ENCODE data around the gene PRKCA.

- no peak for TF ChIP-seq CTCF (IDR thresholded peaks at IDR 0.05)
- no peak for TF ChIP-seq ZFX (IDR thresholded peaks at IDR 0.05; ENCODE audit: borderline replicate concordance)
Measured at GRCh38 chr17:66767154-66767933, 464.9 kb downstream of the PRKCA start.
